ACC112 (cell line): Measurements from ENCODE around the gene CD160.

ENCODE experiments used
- H2AFZ ChIP-seq: fragments of 200-600 bp; sonication (generic); one replicate; pipeline ENCODE4 v1.6.0; 2017; ENCODE audit warnings: antibody characterized with exemption, low read length; ENCODE audit not compliant: unreplicated experiment
- H3K27ac ChIP-seq: fragments of 200-600 bp; sonication (generic); 2 replicates; pipeline ENCODE4 v1.5.1; 2014; ENCODE audit warnings: low read depth, mild to moderate bottlenecking, antibody characterized with exemption, low read length, moderate library complexity
- H3K27me3 ChIP-seq: fragments of 200-600 bp; sonication (generic); 2 replicates; pipeline ENCODE4 v1.6.1; 2014; ENCODE audit warnings: mild to moderate bottlenecking, antibody characterized with exemption, low read length, moderate library complexity, mixed read lengths; ENCODE audit not compliant: insufficient read depth
- H3K36me3 ChIP-seq: fragments of 200-600 bp; sonication (generic); 2 replicates; pipeline ENCODE4 v1.6.1; 2016; ENCODE audit warnings: mild to moderate bottlenecking, antibody characterized with exemption, low read length, moderate library complexity, mixed read lengths; ENCODE audit not compliant: insufficient read depth
- H3K4me1 ChIP-seq: fragments of 200-600 bp; sonication (generic); one replicate; pipeline ENCODE4 v1.6.1; 2016; ENCODE audit warnings: low read length, mixed read lengths; ENCODE audit not compliant: insufficient read depth, unreplicated experiment, control insufficient read depth
- H3K4me3 ChIP-seq: fragments of 200-600 bp; sonication (generic); 2 replicates; pipeline ENCODE4 v1.5.1; 2014; ENCODE audit warnings: mild to moderate bottlenecking, low read depth, low read length
- H3K79me2 ChIP-seq: fragments of 200-600 bp; sonication (generic); one replicate; pipeline ENCODE4 v1.6.0; 2016; ENCODE audit warnings: low read length; ENCODE audit not compliant: control insufficient read depth, unreplicated experiment, insufficient read depth

Gene CD160

GRCh38 chr1:145729666-145730436 is 10.6 kb downstream of the CD160 start:
- 0 out of 2 replicates have a peak, but pooled peaks cover 3% of the 10 kb centered on the region for H3K36me3 ChIP-seq
- H3K4me3 ChIP-seq = no peak overlapping the region
- H3K27me3 ChIP-seq = no peaks in the 10 kb centered on the region
- H3K27ac ChIP-seq = no peak overlapping the region
- H3K79me2 ChIP-seq = no peaks in the 10 kb centered on the region
- H3K4me1 ChIP-seq = peaks cover 22% of the 10 kb centered on the region
- H2AFZ ChIP-seq = no peak overlapping the region

- no peak overlapping the region for H3K4me3 ChIP-seq
- 0 out of 2 replicates have a peak, but pooled peaks cover 3% of the 10 kb centered on the region for H3K36me3 ChIP-seq
- no peak overlapping the region for H2AFZ ChIP-seq
- H3K4me1 ChIP-seq = peaks cover 22% of the 10 kb centered on the region
- H3K79me2 ChIP-seq = no peaks in the 10 kb centered on the region
- H3K27ac ChIP-seq = no peak overlapping the region
- H3K27me3 ChIP-seq = no peaks in the 10 kb centered on the region
Observed at GRCh38 chr1:145730467-145730866, 11.2 kb downstream of the CD160 start.

GRCh38 chr1:145730900-145731299 is 11.6 kb downstream of the CD160 start:
- no peak overlapping the region for H3K4me3 ChIP-seq
- no peak overlapping the region for H2AFZ ChIP-seq
- H3K27ac ChIP-seq = no peak overlapping the region
- H3K27me3 ChIP-seq = no peaks in the 10 kb centered on the region
- no peaks in the 10 kb centered on the region for H3K79me2 ChIP-seq
- peaks cover 22% of the 10 kb centered on the region for H3K4me1 ChIP-seq
- 0 out of 2 replicates have a peak, but pooled peaks cover 3% of the 10 kb centered on the region for H3K36me3 ChIP-seq

GRCh38 chr1:145736191-145736590 is 16.9 kb downstream of the CD160 start:
- Histone ChIP-seq H3K4me1 (peaks cover 32% of the 10 kb centered on the region), H3K27me3 (no peaks in the 10 kb centered on the region), H3K36me3 (peaks cover 5% of the 10 kb centered on the region; the same call in 1 of the 2 replicates), H2AFZ (no peak overlapping the region), H3K4me3 (no peak overlapping the region), H3K27ac (no peak overlapping the region), H3K79me2 (no peaks in the 10 kb centered on the region)

- Histone ChIP-seq H3K4me1 (peaks cover 19% of the 10 kb centered on the region), H2AFZ (no peak overlapping the region), H3K79me2 (no peaks in the 10 kb centered on the region), H3K4me3 (no peak overlapping the region), H3K36me3 (peaks cover 30% of the 10 kb centered on the region), H3K27ac (peak overlapping the region; percentile 50), H3K27me3 (no peaks in the 10 kb centered on the region)
Observed at GRCh38 chr1:145740269-145740668, 21.0 kb downstream of the CD160 start.

GRCh38 chr1:145747398-145748247 is 28.3 kb downstream of the CD160 start:
- Histone ChIP-seq H3K27me3 (no peaks in the 10 kb centered on the region), H3K36me3 (peaks cover 48% of the 10 kb centered on the region), H2AFZ (no peak overlapping the region), H3K4me1 (peaks cover 28% of the 10 kb centered on the region), H3K4me3 (no peak overlapping the region), H3K27ac (no peak overlapping the region), H3K79me2 (no peaks in the 10 kb centered on the region)

GRCh38 chr1:145750426-145750825 is 31.1 kb downstream of the CD160 start:
- peaks cover 37% of the 10 kb centered on the region for H3K4me1 ChIP-seq
- no peaks in the 10 kb centered on the region for H3K79me2 ChIP-seq
- H3K27me3 ChIP-seq = no peaks in the 10 kb centered on the region
- no peak overlapping the region for H3K4me3 ChIP-seq
- H3K36me3 ChIP-seq = peaks cover 32% of the 10 kb centered on the region
- peak overlapping the region; percentile 86; the same call in 1 of the 2 replicates for H3K27ac ChIP-seq
- no peak overlapping the region for H2AFZ ChIP-seq

GRCh38 chr1:145751491-145752037 is 32.3 kb downstream of the CD160 start:
- Histone ChIP-seq H3K4me1 (peaks cover 37% of the 10 kb centered on the region), H3K36me3 (peaks cover 28% of the 10 kb centered on the region), H3K4me3 (peak overlapping the region; percentile 12), H2AFZ (peak overlapping the region; percentile 11), H3K79me2 (no peaks in the 10 kb centered on the region), H3K27me3 (no peaks in the 10 kb centered on the region), H3K27ac (peak overlapping the region; percentile 86)

- H3K4me1 ChIP-seq = peaks cover 10% of the 10 kb centered on the region
- H3K27ac ChIP-seq = no peak overlapping the region
- no peak overlapping the region for H2AFZ ChIP-seq
- no peaks in the 10 kb centered on the region for H3K79me2 ChIP-seq
- H3K4me3 ChIP-seq = no peak overlapping the region
- peaks cover 29% of the 10 kb centered on the region for H3K36me3 ChIP-seq
- H3K27me3 ChIP-seq = no peaks in the 10 kb centered on the region
Observed at GRCh38 chr1:145757420-145757819, 38.1 kb downstream of the CD160 start.

- H3K27ac ChIP-seq = no peak overlapping the region
- H3K36me3 ChIP-seq = peaks cover 29% of the 10 kb centered on the region
- H2AFZ ChIP-seq = no peak overlapping the region
- H3K27me3 ChIP-seq = no peaks in the 10 kb centered on the region
- no peak overlapping the region for H3K4me3 ChIP-seq
- peaks cover 4% of the 10 kb centered on the region for H3K4me1 ChIP-seq
- H3K79me2 ChIP-seq = no peaks in the 10 kb centered on the region
Observed at GRCh38 chr1:145758116-145758515, 38.8 kb downstream of the CD160 start.
